NB4 (cell line): ENCODE measurements around the gene ZNF26.

Experiments
- POLR2A ChIP-seq: IDR thresholded peaks from 2 replicates; pipeline ENCODE4 v1.6.1; 2011; ENCODE audit warnings: mild to moderate bottlenecking; ENCODE audit not compliant: insufficient read length; ENCODE audit errors: extremely low read depth
- TF ChIP-seq, protein P1 (sequence below): IDR thresholded peaks from one replicate; pipeline ENCODE4 v1.5.1; 2012; ENCODE audit warnings: low read depth, low read length

DNA sequence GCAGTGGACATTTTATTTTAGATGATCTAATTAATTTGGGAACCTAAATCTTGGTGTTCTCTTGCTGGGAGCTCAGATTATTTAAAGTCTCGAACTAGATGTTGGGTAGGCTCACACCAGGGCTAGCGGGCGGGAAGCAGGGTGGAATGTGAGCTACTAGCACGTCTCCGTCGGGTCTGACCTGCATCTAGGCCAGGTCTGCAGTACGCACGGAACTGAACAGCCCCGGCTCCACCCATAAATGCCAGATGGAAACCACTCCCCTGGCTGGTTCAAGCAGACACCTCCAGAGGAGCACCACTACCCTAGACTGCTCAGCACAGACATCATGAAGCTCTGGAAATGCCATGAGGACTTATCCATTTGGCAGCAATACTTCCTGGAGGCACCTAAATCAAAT is 40.4 kb upstream of the ZNF26 start:
- TF ChIP-seq POLR2A = no peak
- TF ChIP-seq, protein P1, sequence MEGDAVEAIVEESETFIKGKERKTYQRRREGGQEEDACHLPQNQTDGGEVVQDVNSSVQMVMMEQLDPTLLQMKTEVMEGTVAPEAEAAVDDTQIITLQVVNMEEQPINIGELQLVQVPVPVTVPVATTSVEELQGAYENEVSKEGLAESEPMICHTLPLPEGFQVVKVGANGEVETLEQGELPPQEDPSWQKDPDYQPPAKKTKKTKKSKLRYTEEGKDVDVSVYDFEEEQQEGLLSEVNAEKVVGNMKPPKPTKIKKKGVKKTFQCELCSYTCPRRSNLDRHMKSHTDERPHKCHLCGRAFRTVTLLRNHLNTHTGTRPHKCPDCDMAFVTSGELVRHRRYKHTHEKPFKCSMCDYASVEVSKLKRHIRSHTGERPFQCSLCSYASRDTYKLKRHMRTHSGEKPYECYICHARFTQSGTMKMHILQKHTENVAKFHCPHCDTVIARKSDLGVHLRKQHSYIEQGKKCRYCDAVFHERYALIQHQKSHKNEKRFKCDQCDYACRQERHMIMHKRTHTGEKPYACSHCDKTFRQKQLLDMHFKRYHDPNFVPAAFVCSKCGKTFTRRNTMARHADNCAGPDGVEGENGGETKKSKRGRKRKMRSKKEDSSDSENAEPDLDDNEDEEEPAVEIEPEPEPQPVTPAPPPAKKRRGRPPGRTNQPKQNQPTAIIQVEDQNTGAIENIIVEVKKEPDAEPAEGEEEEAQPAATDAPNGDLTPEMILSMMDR = no peak
